Activated B cell treated with CpG ODN at 0.5 μM for 24 hours (primary cell): ENCODE measurements around the gene TNFRSF21. TPM values are rescaled to one million over a fixed set of nuclear protein-coding genes. Genes with fewer than 3 reads are reported as not detected.

Source experiments
- ATAC-seq: fragments of 200-7000 bp; cut with Tn5 transposase; one replicate; pipeline ENCODE4 v1.10.0; 2021; ENCODE audit warnings: low read depth, mild to moderate bottlenecking, moderate library complexity
- CTCF ChIA-PET: fragments of 350-600 bp; sonication (Branson Sonifier 250); formaldehyde crosslinking; loops from one replicate; lab custom pipeline; 2021; ENCODE audit warnings: antibody characterized with exemption; lab: Charles Lee
- POLR2A ChIA-PET: fragments of 350-600 bp; sonication (Branson Sonifier 250); formaldehyde crosslinking; loops from one replicate; lab custom pipeline; 2021; ENCODE audit warnings: antibody characterized with exemption; lab: Charles Lee
- DNase-seq: peaks from one replicate; pipeline ENCODE4 v3.0.0; 2022
- H3K27ac Mint-ChIP-seq: one replicate; pipeline ENCODE4 v1.8.0; 2020; ENCODE audit warnings: mixed read lengths
- H3K27me3 Mint-ChIP-seq: one replicate; pipeline ENCODE4 v1.8.0; 2021; ENCODE audit warnings: mixed read lengths
- H3K36me3 Mint-ChIP-seq: one replicate; pipeline ENCODE4 v1.8.0; 2021; ENCODE audit warnings: low read depth, mixed read lengths
- H3K4me1 Mint-ChIP-seq: one replicate; pipeline ENCODE4 v1.8.0; 2021; ENCODE audit warnings: mixed read lengths
- H3K4me3 Mint-ChIP-seq: one replicate; pipeline ENCODE4 v1.8.0; 2020; ENCODE audit warnings: mild to moderate bottlenecking, mixed read lengths
- H3K9me3 Mint-ChIP-seq: one replicate; pipeline ENCODE4 v1.8.0; 2020; ENCODE audit warnings: mixed read lengths
- CTCF ChIP-seq: fragments of 200-600 bp; IDR thresholded peaks from one replicate; pipeline ENCODE4 v1.8.0; 2022; ENCODE audit warnings: antibody characterized with exemption, mild to moderate bottlenecking
- intact Hi-C: fragments of 100-400 bp; cut with micrococcal nuclease; formaldehyde crosslinking; loops from one replicate; pipeline ENCODE4 v1.15.1; 2024
- total RNA-seq: library from RNA; stranded (reverse); gene quantifications from 2 replicates; pipeline ENCODE4 v1.2.3, GENCODE V29; 2022

The TNFRSF21 gene
- total RNA-seq, 1 donor from 2014 or later, result 1.0 TPM

- DNase-seq (no peak), ATAC-seq (no peak)
- H3K4me3 Mint-ChIP-seq, result no peak overlapping the region
- no peaks in the 10 kb centered on the region for H3K9me3 Mint-ChIP-seq
- POLR2A ChIA-PET, result no interaction called here
- TF ChIP-seq CTCF, result no peak
- intact Hi-C loops, result no loop called here
- CTCF ChIA-PET, result no interaction called here
- no peaks in the 10 kb centered on the region for H3K36me3 Mint-ChIP-seq
- no peak overlapping the region for H3K27ac Mint-ChIP-seq
- no peaks in the 10 kb centered on the region for H3K4me1 Mint-ChIP-seq
- H3K27me3 Mint-ChIP-seq, result no peaks in the 10 kb centered on the region
Observed at GRCh38 chr6:47261191-47261590, 48.5 kb downstream of the TNFRSF21 start.

- Mint-ChIP-seq H3K27me3 (no peaks in the 10 kb centered on the region), H3K4me1 (no peaks in the 10 kb centered on the region), H3K36me3 (no peaks in the 10 kb centered on the region), H3K9me3 (no peaks in the 10 kb centered on the region), H3K4me3 (no peak overlapping the region), H3K27ac (no peak overlapping the region)
- ChIA-PET POLR2A (no interaction called here), CTCF (no interaction called here)
- no peak for DNase-seq
- ATAC-seq, result no peak
- TF ChIP-seq CTCF, result no peak
- intact Hi-C loops, result no loop called here
Observed at GRCh38 chr6:47260021-47260420, 49.7 kb downstream of the TNFRSF21 start.

GRCh38 chr6:47258724-47259347 is 50.9 kb downstream of the TNFRSF21 start:
- H3K36me3 Mint-ChIP-seq, result no peaks in the 10 kb centered on the region
- no peaks in the 10 kb centered on the region for H3K27me3 Mint-ChIP-seq
- ChIA-PET POLR2A (no interaction called here), CTCF (no interaction called here)
- intact Hi-C loops, result no loop called here
- no peak overlapping the region for H3K4me3 Mint-ChIP-seq
- no peaks in the 10 kb centered on the region for H3K4me1 Mint-ChIP-seq
- DNase-seq (no peak), ATAC-seq (no peak)
- TF ChIP-seq CTCF, result no peak
- no peaks in the 10 kb centered on the region for H3K9me3 Mint-ChIP-seq
- H3K27ac Mint-ChIP-seq, result no peak overlapping the region

- Mint-ChIP-seq H3K27ac (no peak overlapping the region), H3K27me3 (no peaks in the 10 kb centered on the region), H3K36me3 (no peaks in the 10 kb centered on the region), H3K9me3 (no peaks in the 10 kb centered on the region), H3K4me3 (no peak overlapping the region), H3K4me1 (no peaks in the 10 kb centered on the region)
- TF ChIP-seq CTCF, result no peak
- DNase-seq, result no peak
- ChIA-PET POLR2A (no interaction called here), CTCF (no interaction called here)
- ATAC-seq, result no peak
- intact Hi-C loops, result no loop called here
Observed at GRCh38 chr6:47256981-47257730, 52.5 kb downstream of the TNFRSF21 start.

- no peaks in the 10 kb centered on the region for H3K27me3 Mint-ChIP-seq
- CTCF ChIA-PET, result no interaction called here
- DNase-seq (no peak), ATAC-seq (no peak)
- H3K4me3 Mint-ChIP-seq, result no peak overlapping the region
- intact Hi-C loops, result no loop called here
- TF ChIP-seq CTCF, result no peak
- POLR2A ChIA-PET, result no interaction called here
- H3K27ac Mint-ChIP-seq, result no peak overlapping the region
- no peaks in the 10 kb centered on the region for H3K4me1 Mint-ChIP-seq
- no peaks in the 10 kb centered on the region for H3K9me3 Mint-ChIP-seq
- H3K36me3 Mint-ChIP-seq, result no peaks in the 10 kb centered on the region
Observed at GRCh38 chr6:47256361-47256760, 53.3 kb downstream of the TNFRSF21 start.
